Activated CD4-positive, alpha-beta T cell treated with anti-CD3 and anti-CD28 coated beads for 36 hours (primary cell): ENCODE results near the gene XRCC1. TPM values are rescaled to one million over a fixed set of nuclear protein-coding genes. Genes with fewer than 3 reads are reported as not detected.
A peak's percentile ranks its signal among the peaks of the same experiment; 100 is the strongest.
"Not testable (repeated sequence)": the region's sequence is repeated elsewhere in the genome, so short reads cannot be mapped to it uniquely, and the experiment has no call there.

ENCODE experiments used
- ATAC-seq: fragments of 200-7000 bp; cut with Tn5 transposase; one replicate; pipeline ENCODE4 v1.10.0; 2021; ENCODE audit warnings: mild to moderate bottlenecking, moderate library complexity
- CTCF ChIA-PET: fragments of 350-600 bp; sonication (Branson Sonifier 250); formaldehyde crosslinking; loops from one replicate; lab custom pipeline; 2021; ENCODE audit warnings: antibody characterized with exemption; lab: Charles Lee
- POLR2A ChIA-PET: fragments of 350-600 bp; sonication (Branson Sonifier 250); formaldehyde crosslinking; loops from one replicate; lab custom pipeline; 2021; ENCODE audit warnings: antibody characterized with exemption, inconsistent platforms; lab: Charles Lee
- DNase-seq: peaks from one replicate; pipeline ENCODE4 v3.0.0-alpha.2; 2020
- H3K27ac Mint-ChIP-seq: one replicate; pipeline ENCODE4 v1.8.0; 2021; ENCODE audit warnings: mixed read lengths
- H3K27me3 Mint-ChIP-seq: one replicate; pipeline ENCODE4 v1.8.0; 2021; ENCODE audit warnings: mixed read lengths
- H3K36me3 Mint-ChIP-seq: one replicate; pipeline ENCODE4 v1.8.0; 2021; ENCODE audit warnings: low read depth, mixed read lengths
- H3K4me1 Mint-ChIP-seq: one replicate; pipeline ENCODE4 v1.8.0; 2021; ENCODE audit warnings: mixed read lengths
- H3K4me3 Mint-ChIP-seq: one replicate; pipeline ENCODE4 v1.8.0; 2021; ENCODE audit warnings: mild to moderate bottlenecking, moderate library complexity, mixed read lengths
- H3K9me3 Mint-ChIP-seq: one replicate; pipeline ENCODE4 v1.8.0; 2021; ENCODE audit warnings: low read depth, mixed read lengths
- intact Hi-C, 2 experiments: fragments of 100-400 bp; cut with DNase I in 1 of 2; cut with micrococcal nuclease in 1 of 2; formaldehyde crosslinking; loops; one replicate each; pipeline versions ENCODE4 v1.14.2 to v1.15.1; 2022 to 2024; cut with DNase I, micrococcal nuclease
- total RNA-seq, 2 experiments: library from RNA; stranded (reverse); gene quantifications; one replicate each; pipeline ENCODE4 v1.2.3, GENCODE V29; 2021

The XRCC1 gene
- total RNA-seq, 2 experiments from 2014 or later, result 31.6 to 40.0 TPM

GRCh38 chr19:43519436-43520088, 55.8 kb downstream of the XRCC1 start:
- ChIA-PET POLR2A (interaction anchor here (0.6 to 1.6 kb wide), 6 partner anchors 9 to 258 kb away, joined by 3 to 11 read pairs (median 6); no protein-coding TSS in a partner anchor), CTCF (interaction anchor here (0.5 to 7.6 kb wide), 41 partner anchors 9 to 304 kb away, joined by 3 to 184 read pairs (median 4); partner anchors contain the start of genes IRGQ, LYPD3, PHLDB3 and ZNF575)
- Mint-ChIP-seq H3K27me3 (no peaks in the 10 kb centered on the region), H3K4me3 (no peak overlapping the region), H3K27ac (peak overlapping the region; percentile 19), H3K36me3 (peaks cover 14% of the 10 kb centered on the region), H3K4me1 (peaks cover 17% of the 10 kb centered on the region), H3K9me3 (no peaks in the 10 kb centered on the region)
- ATAC-seq, result peak; percentile 100
- intact Hi-C loops, result loop anchor here (1.0 to 10.0 kb wide), 6 partner anchors 15 to 1095 kb away; partner anchors contain the start of genes PHLDB3 (in 2 of the 2), KCNN4 (in 1 of the 2) and LIPE (in 1 of the 2)
- DNase-seq, result peak; percentile 90

GRCh38 chr19:43518051-43518450, 57.3 kb downstream of the XRCC1 start:
- DNase-seq (no peak), ATAC-seq (no peak)
- Mint-ChIP-seq H3K27ac (no peak overlapping the region), H3K4me1 (peaks cover 14% of the 10 kb centered on the region), H3K4me3 (no peak overlapping the region), H3K9me3 (no peaks in the 10 kb centered on the region), H3K27me3 (no peaks in the 10 kb centered on the region), H3K36me3 (peaks cover 18% of the 10 kb centered on the region)
- CTCF ChIA-PET, result interaction anchor here (0.7 to 7.6 kb wide), 6 partner anchors 14 to 85 kb away, joined by 3 to 184 read pairs (median 18); no protein-coding TSS in a partner anchor
- intact Hi-C loops, result loop anchor here in 1 of 2 experiments (2.0 kb wide), 1 partner anchor 13 kb away; the partner anchor contains the start of gene PHLDB3
- POLR2A ChIA-PET, result interaction anchor here (0.6 to 0.7 kb wide), 2 partner anchors 71 to 245 kb away, joined by 3 to 4 read pairs; no protein-coding TSS in a partner anchor

- peaks cover 40% of the 10 kb centered on the region for H3K36me3 Mint-ChIP-seq
- POLR2A ChIA-PET, H3K27me3 Mint-ChIP-seq: not testable (repeated sequence)
These were observed 62.9 kb downstream of the XRCC1 start for GRCh38 chr19:43512399-43512798.

GRCh38 chr19:43511324-43511723, 64.0 kb downstream of the XRCC1 start:
- Mint-ChIP-seq H3K27ac (no peak overlapping the region), H3K36me3 (peaks cover 38% of the 10 kb centered on the region), H3K27me3 (no peaks in the 10 kb centered on the region), H3K4me1 (no peaks in the 10 kb centered on the region), H3K9me3 (no peaks in the 10 kb centered on the region), H3K4me3 (no peak overlapping the region)
- POLR2A ChIA-PET, result no interaction called here
- intact Hi-C loops, result no loop called here
- CTCF ChIA-PET, result no interaction called here
- DNase-seq (no peak), ATAC-seq (no peak)

More at GRCh38 chr19:43512399-43512798, 62.9 kb downstream of the XRCC1 start:
- H3K27ac Mint-ChIP-seq, DNase-seq, H3K4me1 Mint-ChIP-seq, CTCF ChIA-PET, intact Hi-C loops, ATAC-seq, H3K4me3 Mint-ChIP-seq, H3K9me3 Mint-ChIP-seq: not testable (repeated sequence)

- Mint-ChIP-seq H3K27me3 (no peaks in the 10 kb centered on the region), H3K27ac (no peak overlapping the region), H3K9me3 (no peaks in the 10 kb centered on the region), H3K4me3 (no peak overlapping the region), H3K4me1 (peaks cover 5% of the 10 kb centered on the region), H3K36me3 (peaks cover 41% of the 10 kb centered on the region)
- intact Hi-C loops, result no loop called here
- no peak for ATAC-seq
- ChIA-PET POLR2A (interaction anchor here (0.6 kb wide), 1 partner anchor 47 kb away, joined by 3 read pairs; no protein-coding TSS in a partner anchor), CTCF (interaction anchor here (1.1 kb wide), 1 partner anchor 16 kb away, joined by 4 read pairs; no protein-coding TSS in a partner anchor)
- DNase-seq, result no peak
These were observed 64.6 kb downstream of the XRCC1 start for GRCh38 chr19:43510713-43511112.

GRCh38 chr19:43507880-43508279, 67.4 kb downstream of the XRCC1 start:
- no peak overlapping the region for H3K27ac Mint-ChIP-seq
- intact Hi-C loops, result no loop called here

GRCh38 chr19:43506629-43507028, 68.7 kb downstream of the XRCC1 start:
- H3K4me1 Mint-ChIP-seq, result peaks cover 30% of the 10 kb centered on the region
- H3K4me3 Mint-ChIP-seq, result no peak overlapping the region
- H3K27ac Mint-ChIP-seq, result no peak overlapping the region
- peaks cover 38% of the 10 kb centered on the region for H3K36me3 Mint-ChIP-seq
- no peak for ATAC-seq
- intact Hi-C loops, result no loop called here
- DNase-seq, result no peak
- no peaks in the 10 kb centered on the region for H3K9me3 Mint-ChIP-seq
- CTCF ChIA-PET, result interaction anchor here (1.2 to 3.6 kb wide), 2 partner anchors 60 to 74 kb away, joined by 3 to 27 read pairs; no protein-coding TSS in a partner anchor
- no peaks in the 10 kb centered on the region for H3K27me3 Mint-ChIP-seq
- POLR2A ChIA-PET, result no interaction called here

More at GRCh38 chr19:43507880-43508279, 67.4 kb downstream of the XRCC1 start:
- Mint-ChIP-seq H3K36me3 (peaks cover 41% of the 10 kb centered on the region), H3K4me3 (no peak overlapping the region), H3K4me1 (peaks cover 22% of the 10 kb centered on the region), H3K27me3 (no peaks in the 10 kb centered on the region), H3K9me3 (no peaks in the 10 kb centered on the region)
- ChIA-PET POLR2A (interaction anchor here (0.6 kb wide), 1 partner anchor 1084 kb away, joined by 5 read pairs; no protein-coding TSS in a partner anchor), CTCF (interaction anchor here (3.0 kb wide), 1 partner anchor 12 kb away, joined by 12 read pairs; no protein-coding TSS in a partner anchor)
- DNase-seq (no peak), ATAC-seq (no peak)

GRCh38 chr19:43505941-43506340, 69.4 kb downstream of the XRCC1 start:
- DNase-seq (no peak), ATAC-seq (no peak)
- Mint-ChIP-seq H3K9me3 (no peaks in the 10 kb centered on the region), H3K27me3 (no peaks in the 10 kb centered on the region), H3K4me1 (peaks cover 30% of the 10 kb centered on the region), H3K27ac (no peak overlapping the region), H3K36me3 (peaks cover 35% of the 10 kb centered on the region), H3K4me3 (no peak overlapping the region)
- POLR2A ChIA-PET, result no interaction called here
- intact Hi-C loops, result loop anchor here in 1 of 2 experiments (2.0 kb wide), 1 partner anchor 13 kb away; no protein-coding TSS in a partner anchor
- CTCF ChIA-PET, result interaction anchor here (1.2 to 3.6 kb wide), 5 partner anchors 14 to 89 kb away, joined by 3 to 27 read pairs (median 13); partner anchors contain the start of gene IRGQ

GRCh38 chr19:43505186-43505456, 70.2 kb downstream of the XRCC1 start:
- Mint-ChIP-seq H3K27ac (peak overlapping the region; percentile 9), H3K4me3 (peak overlapping the region; percentile 96), H3K36me3 (peaks cover 33% of the 10 kb centered on the region), H3K4me1 (peaks cover 32% of the 10 kb centered on the region), H3K27me3 (no peaks in the 10 kb centered on the region), H3K9me3 (no peaks in the 10 kb centered on the region)
- DNase-seq, result no peak
- intact Hi-C loops, result loop anchor here in 1 of 2 experiments (2.0 kb wide), 1 partner anchor 14 kb away; no protein-coding TSS in a partner anchor
- ATAC-seq, result no peak
- CTCF ChIA-PET, result interaction anchor here (0.6 to 3.6 kb wide), 11 partner anchors 15 to 163 kb away, joined by 3 to 27 read pairs (median 5); partner anchors contain the start of gene IRGQ
- POLR2A ChIA-PET, result interaction anchor here (0.9 to 1.8 kb wide), 2 partner anchors 14 to 42 kb away, joined by 3 to 10 read pairs; no protein-coding TSS in a partner anchor

GRCh38 chr19:43504426-43505185, 70.7 kb downstream of the XRCC1 start, which contains the start of gene PHLDB3:
TSS of gene PHLDB3 (minus strand) at chr19:43504746. CDS start at chr19:43504118, 628 bp downstream.
- peak; percentile 47 for ATAC-seq
- peak; percentile 71 for DNase-seq
- POLR2A ChIA-PET, result interaction anchor here (0.5 to 1.8 kb wide), 6 partner anchors 15 to 58 kb away, joined by 3 to 10 read pairs (median 4); no protein-coding TSS in a partner anchor
- no peaks in the 10 kb centered on the region for H3K9me3 Mint-ChIP-seq
- H3K36me3 Mint-ChIP-seq, result peaks cover 29% of the 10 kb centered on the region
- intact Hi-C loops, result loop anchor here (1.0 to 5.0 kb wide), 11 partner anchors 14 to 164 kb away; partner anchors contain the start of genes ZNF575 (in 2 of the 2), ETHE1 (in 1 of the 2), IRGQ (in 1 of the 2) and PINLYP (in 1 of the 2)
- peak within 1 kb of the TSS; percentile 96 for H3K4me3 Mint-ChIP-seq
- no peaks in the 10 kb centered on the region for H3K27me3 Mint-ChIP-seq
- CTCF ChIA-PET, result interaction anchor here (0.6 to 3.6 kb wide), 12 partner anchors 13 to 164 kb away, joined by 3 to 27 read pairs (median 6); partner anchors contain the start of gene IRGQ
- peak within 1 kb of the TSS; percentile 94 for H3K27ac Mint-ChIP-seq
- peaks cover 32% of the 10 kb centered on the region for H3K4me1 Mint-ChIP-seq
